Sigmoid colon (tissue), 4 donors: Measurements from ENCODE around the gene MYBPC1.

Experiments
- CTCF ChIP-seq, 4 experiments: fragments of 450-650 bp in 3 of 4; fragments of 200-600 bp in 1 of 4; IDR thresholded peaks; one replicate each; pipeline ENCODE4 v1.5.1; 2016 to 2019; ENCODE audit warnings: antibody characterized with exemption in 4 of 4, mild to moderate bottlenecking in 3 of 4, moderate library complexity in 2 of 4
- EP300 ChIP-seq, 4 donors: sonication (generic); formaldehyde crosslinking; IDR thresholded peaks; one replicate each; pipeline ENCODE4 v1.6.1; 2017; ENCODE audit warnings: antibody characterized with exemption in 4 of 4
- POLR2A ChIP-seq, 2 donors: fragments of 450-650 bp; IDR thresholded peaks; one replicate each; pipeline ENCODE4 v1.6.1; 2016; ENCODE audit warnings: antibody characterized with exemption in 2 of 2, mild to moderate bottlenecking in 2 of 2, moderate library complexity in 2 of 2

GRCh38 chr12:101571105-101571504 lies 23.7 kb upstream of the MYBPC1 start:
- TF ChIP-seq CTCF (IDR thresholded peaks at IDR 0.05) (no peak), POLR2A (IDR thresholded peaks at IDR 0.05) (no peak), EP300 (IDR thresholded peaks at IDR 0.05) (no peak)
